Gastrocnemius medialis (tissue), 4 donors: ENCODE data around the gene LPO. TPM values are rescaled to one million over a fixed set of nuclear protein-coding genes. Genes with fewer than 3 reads are reported as not detected.
A peak's percentile ranks its signal among the peaks of the same experiment; 100 is the strongest.

Experiments used
- ATAC-seq, 2 donors: fragments of 150-250 bp; one replicate each; pipeline ENCODE4 v1.9.1; 2016
- DNase-seq, 2 donors: peaks; one replicate each; pipeline ENCODE4 v3.0.0-alpha.2; 2019
- H3K27ac ChIP-seq, 4 donors: fragments of 200-600 bp; sonication (generic); 1 replicate in 1 of 4; 2 replicates in 3 of 4; pipeline ENCODE4 v1.5.1; 2016 to 2018; ENCODE audit warnings: mild to moderate bottlenecking in 2 of 4, moderate library complexity in 1 of 4
- H3K27me3 ChIP-seq, 3 donors: fragments of 200-600 bp; sonication (generic) in 2 of 3; 1 replicate in 1 of 3; 2 replicates in 2 of 3; pipeline versions ENCODE4 v1.5.1 to v1.6.0; 2016 to 2019; ENCODE audit warnings: mild to moderate bottlenecking in 1 of 3, moderate library complexity in 1 of 3
- H3K36me3 ChIP-seq, 2 donors: fragments of 200-600 bp; sonication (generic) in 1 of 2; one replicate each; pipeline ENCODE4 v1.5.1; 2017 to 2018
- H3K4me1 ChIP-seq, 2 donors: fragments of 200-600 bp; sonication (generic) in 1 of 2; one replicate each; pipeline ENCODE4 v1.5.1; 2016 to 2017; ENCODE audit warnings: mild to moderate bottlenecking in 2 of 2
- H3K4me3 ChIP-seq, 4 donors: fragments of 200-600 bp; sonication (generic) in 3 of 4; 1 replicate in 1 of 4; 2 replicates in 3 of 4; pipeline ENCODE4 v1.5.1; 2016 to 2019; ENCODE audit warnings: mild to moderate bottlenecking in 2 of 4
- H3K9me3 ChIP-seq, 3 donors: fragments of 200-600 bp; sonication (generic) in 2 of 3; 1 replicate in 1 of 3; 2 replicates in 2 of 3; pipeline ENCODE4 v1.5.1; 2016 to 2019
- CTCF ChIP-seq, 5 experiments: fragments of 450-650 bp in 3 of 5; fragments of 200-600 bp in 2 of 5; sonication (generic) in 2 of 5; IDR thresholded peaks in 4 of 5; conservative IDR thresholded peaks in 1 of 5; 1 replicate in 4 of 5; 2 replicates in 1 of 5; pipeline ENCODE4 v1.5.1; 2016 to 2019; ENCODE audit warnings: antibody characterized with exemption in 5 of 5, mild to moderate bottlenecking in 3 of 5, moderate library complexity in 3 of 5
- POLR2A ChIP-seq, 2 donors: fragments of 450-650 bp; IDR thresholded peaks; one replicate each; pipeline ENCODE4 v1.6.1; 2017; ENCODE audit warnings: antibody characterized with exemption in 2 of 2, mild to moderate bottlenecking in 2 of 2, moderate library complexity in 2 of 2
- in situ Hi-C, 4 donors: fragments of 200-750 bp; cut with MboI; loops; one replicate each; pipeline versions ENCODE4 v1.15.0 to v1.8.0; 2017; ENCODE audit warnings: low sequenced_read_pairs in 4 of 4
- intact Hi-C: fragments of 100-400 bp; cut with DNase I; formaldehyde crosslinking; loops from one replicate; pipeline ENCODE4 v1.15.1; 2023; ENCODE audit warnings: low total_unique reads
- total RNA-seq, 4 donors: library from RNA; depleted of rRNA; stranded (reverse); fragments of >200 nt; gene quantifications; one replicate each; pipeline versions ENCODE4 v1.1.0 to v1.2.3, GENCODE V29; 2016

The LPO gene
- total RNA-seq, 4 donors from 2014 or later: not detected

- no peak for DNase-seq
Measured at GRCh38 chr17:58279736-58280479, 41.5 kb downstream of the LPO start.

GRCh38 chr17:58280480-58281217 lies 42.3 kb downstream of the LPO start, which contains the start of gene MPO:
MPO (minus strand) TSS chr17:58280935; CDS start chr17:58280758, 177 bp downstream.
- Histone ChIP-seq H3K4me3 (no peak within 1 kb of the TSS), H3K4me1 (no peaks in the 10 kb centered on the region), H3K36me3 (no peaks in the 10 kb centered on the region), H3K27ac (no peak within 1 kb of the TSS), H3K27me3 (no peaks in the 10 kb centered on the region), H3K9me3 (no peaks in the 10 kb centered on the region)
- DNase-seq (no peak), ATAC-seq (no peak)
- in situ Hi-C loops (no loop called here), intact Hi-C loops (no loop called here)
- TF ChIP-seq POLR2A (IDR thresholded peaks at IDR 0.05): no peak
- no peak for TF ChIP-seq CTCF (IDR thresholded peaks at IDR 0.05 in 4 of 5, conservative IDR thresholded peaks at IDR 0.05 in 1 of 5)

More at GRCh38 chr17:58279736-58280479, 41.5 kb downstream of the LPO start:
- TF ChIP-seq POLR2A (IDR thresholded peaks at IDR 0.05) (no peak), CTCF (IDR thresholded peaks at IDR 0.05 in 4 of 5, conservative IDR thresholded peaks at IDR 0.05 in 1 of 5) (no peak)
- Histone ChIP-seq H3K27ac (no peak overlapping the region), H3K9me3 (no peaks in the 10 kb centered on the region), H3K4me3 (peak overlapping the region in 1 of 4 donors; percentile 29), H3K27me3 (no peaks in the 10 kb centered on the region), H3K36me3 (no peaks in the 10 kb centered on the region), H3K4me1 (no peaks in the 10 kb centered on the region)
- no peak for ATAC-seq
- in situ Hi-C loops (no loop called here), intact Hi-C loops (no loop called here)

- Histone ChIP-seq H3K4me3 (no peak overlapping the region), H3K27ac (no peak overlapping the region), H3K27me3 (no peaks in the 10 kb centered on the region), H3K4me1 (no peaks in the 10 kb centered on the region), H3K36me3 (no peaks in the 10 kb centered on the region), H3K9me3 (no peaks in the 10 kb centered on the region)
- ATAC-seq (no peak), DNase-seq (no peak)
- in situ Hi-C loops (no loop called here), intact Hi-C loops (no loop called here)
- no peak for TF ChIP-seq POLR2A (IDR thresholded peaks at IDR 0.05)
Measured at GRCh38 chr17:58281511-58282011, 43.2 kb downstream of the LPO start.

- no peaks in the 10 kb centered on the region for H3K27me3 ChIP-seq
Measured at GRCh38 chr17:58282442-58282841, 44.1 kb downstream of the LPO start.

More at GRCh38 chr17:58282442-58282841, 44.1 kb downstream of the LPO start:
- TF ChIP-seq POLR2A (IDR thresholded peaks at IDR 0.05) (no peak), CTCF (IDR thresholded peaks at IDR 0.05 in 4 of 5, conservative IDR thresholded peaks at IDR 0.05 in 1 of 5) (no peak)
- ATAC-seq (no peak), DNase-seq (no peak)
- Histone ChIP-seq H3K36me3 (no peaks in the 10 kb centered on the region), H3K27ac (no peak overlapping the region), H3K4me3 (no peak overlapping the region), H3K4me1 (no peaks in the 10 kb centered on the region), H3K9me3 (no peaks in the 10 kb centered on the region)
- in situ Hi-C loops: no loop called here
- intact Hi-C loops: no loop called here
